Gastrocnemius medialis (tissue), 4 donors: Measurements from ENCODE around the gene SCLT1.

Experiments used
- POLR2A ChIP-seq, 2 donors: fragments of 450-650 bp; IDR thresholded peaks; one replicate each; pipeline ENCODE4 v1.6.1; 2017; ENCODE audit warnings: antibody characterized with exemption in 2 of 2, mild to moderate bottlenecking in 2 of 2, moderate library complexity in 2 of 2
- TF ChIP-seq, protein P1 (sequence below), 5 experiments: fragments of 450-650 bp in 3 of 5; fragments of 200-600 bp in 2 of 5; sonication (generic) in 2 of 5; IDR thresholded peaks in 4 of 5; conservative IDR thresholded peaks in 1 of 5; 1 replicate in 4 of 5; 2 replicates in 1 of 5; pipeline ENCODE4 v1.5.1; 2016 to 2019; ENCODE audit warnings: antibody characterized with exemption in 5 of 5, mild to moderate bottlenecking in 3 of 5, moderate library complexity in 3 of 5

GRCh38 chr4:128871948-128872347, 221.4 kb downstream of the SCLT1 start:
- TF ChIP-seq, protein P1, sequence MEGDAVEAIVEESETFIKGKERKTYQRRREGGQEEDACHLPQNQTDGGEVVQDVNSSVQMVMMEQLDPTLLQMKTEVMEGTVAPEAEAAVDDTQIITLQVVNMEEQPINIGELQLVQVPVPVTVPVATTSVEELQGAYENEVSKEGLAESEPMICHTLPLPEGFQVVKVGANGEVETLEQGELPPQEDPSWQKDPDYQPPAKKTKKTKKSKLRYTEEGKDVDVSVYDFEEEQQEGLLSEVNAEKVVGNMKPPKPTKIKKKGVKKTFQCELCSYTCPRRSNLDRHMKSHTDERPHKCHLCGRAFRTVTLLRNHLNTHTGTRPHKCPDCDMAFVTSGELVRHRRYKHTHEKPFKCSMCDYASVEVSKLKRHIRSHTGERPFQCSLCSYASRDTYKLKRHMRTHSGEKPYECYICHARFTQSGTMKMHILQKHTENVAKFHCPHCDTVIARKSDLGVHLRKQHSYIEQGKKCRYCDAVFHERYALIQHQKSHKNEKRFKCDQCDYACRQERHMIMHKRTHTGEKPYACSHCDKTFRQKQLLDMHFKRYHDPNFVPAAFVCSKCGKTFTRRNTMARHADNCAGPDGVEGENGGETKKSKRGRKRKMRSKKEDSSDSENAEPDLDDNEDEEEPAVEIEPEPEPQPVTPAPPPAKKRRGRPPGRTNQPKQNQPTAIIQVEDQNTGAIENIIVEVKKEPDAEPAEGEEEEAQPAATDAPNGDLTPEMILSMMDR (IDR thresholded peaks at IDR 0.05 in 4 of 5, conservative IDR thresholded peaks at IDR 0.05 in 1 of 5), result no peak
- no peak for TF ChIP-seq POLR2A (IDR thresholded peaks at IDR 0.05)
